Measurements from ENCODE around the gene CUL4A.

The CUL4A gene

DNA sequence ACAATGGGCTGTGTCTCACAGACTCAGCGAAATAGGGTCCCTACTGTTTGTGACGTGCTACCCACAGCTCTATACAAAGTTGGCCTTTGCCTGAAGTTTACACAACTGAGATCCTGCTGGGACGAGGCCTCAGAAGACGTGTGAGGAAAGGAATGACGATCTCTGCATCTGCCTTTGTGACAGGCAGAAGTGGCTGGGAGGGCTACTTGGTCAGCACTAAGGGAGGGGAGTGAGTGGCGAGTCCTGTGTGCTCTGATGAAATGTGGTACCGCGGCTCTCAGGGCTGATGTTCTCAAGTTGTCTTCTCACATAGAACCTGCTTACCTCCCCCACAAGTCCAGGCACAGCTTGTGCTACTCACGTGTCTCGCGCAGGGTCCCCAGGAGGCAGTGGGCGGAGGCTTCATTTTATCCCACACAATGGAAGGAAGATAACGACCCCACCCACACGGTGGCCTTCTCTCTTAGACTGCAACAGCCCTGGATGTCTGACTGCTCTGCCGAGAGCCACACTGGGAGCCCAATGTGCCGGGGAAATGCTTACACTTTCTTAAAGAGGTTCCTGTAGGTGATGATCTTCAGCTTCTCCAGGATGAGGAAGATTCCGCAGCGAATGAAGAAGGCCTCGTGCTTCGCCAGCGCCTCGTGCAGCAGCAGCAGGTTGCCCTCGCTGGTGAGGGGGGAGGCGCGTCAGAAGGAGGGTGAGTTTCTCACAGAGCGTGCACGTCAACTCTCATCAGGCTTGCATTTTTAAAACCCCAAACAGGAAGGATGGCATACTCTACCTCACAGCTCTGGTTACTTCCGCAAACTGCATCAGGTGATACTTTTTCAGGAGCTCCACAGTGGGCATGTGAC is 29.8 kb upstream of the CUL4A start:
- DNase-seq (ENCODE audit: low spot score), result no peak

DNA sequence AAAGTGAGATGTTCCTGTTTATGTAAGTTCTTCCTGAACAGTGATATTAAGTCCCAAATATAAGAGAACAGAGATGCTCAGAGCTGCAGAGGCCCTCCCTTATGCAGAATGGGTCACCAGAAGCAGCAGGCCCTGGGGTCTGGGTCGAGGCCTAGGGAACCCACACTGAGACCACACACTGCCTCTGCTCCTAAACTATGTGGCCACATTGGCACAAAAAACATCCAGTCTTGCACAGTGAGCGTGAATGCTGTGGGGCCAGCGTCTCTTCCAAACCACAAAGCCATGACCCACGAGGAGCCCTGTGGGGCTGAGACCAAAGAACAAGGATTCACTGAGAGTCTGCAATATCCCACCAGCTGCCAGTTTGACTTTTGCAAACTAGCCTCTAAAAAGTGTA is 27.4 kb upstream of the CUL4A start:
- no peak for DNase-seq (ENCODE audit: low spot score)

DNA sequence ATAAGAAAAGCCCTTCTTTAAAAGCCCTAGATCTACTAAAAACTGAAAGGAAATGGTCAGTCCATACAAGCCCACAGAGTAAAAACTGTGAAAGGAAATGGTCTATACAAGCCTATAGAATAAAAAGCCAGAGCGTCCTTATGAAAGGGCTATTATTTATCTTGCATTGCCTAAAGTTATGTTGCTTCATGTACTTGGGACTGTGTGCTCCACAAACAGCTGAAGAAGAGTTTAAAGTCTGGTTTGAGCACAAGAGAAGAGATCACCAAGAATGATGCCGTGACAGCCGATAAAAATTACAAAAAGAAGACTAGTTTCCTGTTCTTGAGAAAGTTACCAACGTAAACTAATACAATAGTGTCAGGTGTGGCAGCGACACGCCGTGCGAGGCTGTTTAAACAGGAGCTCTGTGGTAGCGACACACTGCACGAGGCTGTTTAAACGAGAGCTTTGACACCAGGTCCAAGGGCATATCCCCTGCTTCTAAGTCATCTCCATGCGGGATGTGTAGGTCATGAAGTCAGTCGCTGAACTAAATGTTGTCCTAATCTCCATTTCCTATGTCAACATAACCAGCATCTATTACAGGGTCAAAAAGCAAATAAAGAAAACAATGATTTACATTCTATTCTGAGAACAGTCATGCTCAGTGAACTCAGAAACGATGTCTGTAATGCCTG is 25.8 kb upstream of the CUL4A start:
- DNase-seq (ENCODE audit: low spot score), result no peak

DNA sequence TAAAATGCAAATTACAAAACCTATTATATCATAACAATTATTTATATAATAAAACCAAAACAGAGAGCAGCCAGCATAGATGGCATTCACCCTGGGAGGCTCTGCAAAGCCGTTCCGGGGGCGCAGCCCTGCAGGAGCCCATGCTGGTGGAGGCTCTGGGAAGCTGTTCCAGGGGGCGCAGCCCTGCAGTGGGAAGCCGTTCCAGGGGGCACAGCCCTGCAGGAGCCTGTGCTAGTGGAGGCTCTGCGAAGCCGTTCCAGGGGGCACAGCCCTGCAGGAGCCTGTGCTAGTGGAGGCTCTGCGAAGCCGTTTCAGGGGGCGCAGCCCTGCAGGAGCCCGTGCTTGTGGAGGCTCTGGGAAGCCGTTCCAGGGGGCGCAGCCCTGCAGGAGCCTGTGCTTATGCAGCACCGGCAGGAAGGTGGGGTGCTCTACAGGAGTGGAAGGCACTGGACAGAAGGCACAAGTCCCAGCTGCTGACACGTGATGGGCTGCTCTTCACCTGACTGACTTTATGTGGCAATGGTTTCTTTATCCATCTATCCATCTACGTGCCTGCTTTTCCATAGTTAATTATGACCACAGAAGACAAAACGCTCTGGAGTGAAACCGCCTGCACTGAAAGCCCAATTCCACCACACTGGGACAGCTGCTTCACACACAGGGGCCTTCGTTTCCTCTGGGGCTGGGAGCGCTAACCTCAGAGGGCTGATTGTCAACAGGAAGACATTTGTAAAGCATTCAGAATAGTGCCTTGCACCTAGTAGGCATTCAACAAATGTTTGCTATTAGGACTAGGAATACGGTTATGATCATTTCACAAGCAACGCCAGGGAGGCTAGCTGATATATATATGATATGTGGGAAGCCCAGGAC is 24.6 kb upstream of the CUL4A start:
- DNase-seq (ENCODE audit: low spot score), result peak; percentile 18

DNA sequence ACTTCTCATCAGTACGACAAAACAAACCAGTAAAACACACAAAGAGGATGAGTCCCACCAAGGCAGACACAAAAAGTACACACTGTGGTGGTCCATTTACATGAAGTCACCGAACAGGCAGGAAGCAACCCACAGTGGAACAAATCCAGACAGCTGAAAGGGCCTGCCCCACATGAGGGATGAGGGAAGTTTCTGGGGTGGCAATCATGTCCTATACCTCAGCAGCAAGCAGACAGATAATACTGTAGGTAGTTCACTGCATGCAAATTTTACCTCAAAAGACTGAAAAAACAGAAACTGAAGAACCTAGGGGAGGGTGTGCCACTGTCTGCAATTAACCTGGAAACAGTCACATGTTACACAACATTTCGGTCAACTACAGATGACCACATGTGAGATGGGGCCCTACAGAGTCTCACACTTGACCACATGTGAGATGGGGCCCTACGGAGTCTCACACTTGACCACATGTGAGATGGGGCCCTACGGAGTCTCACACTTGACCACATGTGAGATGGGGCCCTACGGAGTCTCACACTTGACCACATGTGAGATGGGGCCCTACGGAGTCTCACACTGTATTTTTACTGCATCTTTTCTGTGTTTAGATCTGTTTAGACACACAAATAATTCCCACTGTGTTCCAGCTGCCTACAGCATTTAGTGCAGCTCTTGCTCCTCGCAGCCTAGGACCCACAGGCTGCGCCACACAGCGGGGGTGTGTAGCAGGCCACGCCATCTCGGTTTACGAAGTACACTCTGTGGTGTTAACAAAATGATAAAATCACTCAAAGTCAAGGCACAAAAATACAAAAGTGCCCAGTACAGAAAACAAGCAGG is 23.1 kb upstream of the CUL4A start:
- no peak for DNase-seq (ENCODE audit: low spot score)

DNA sequence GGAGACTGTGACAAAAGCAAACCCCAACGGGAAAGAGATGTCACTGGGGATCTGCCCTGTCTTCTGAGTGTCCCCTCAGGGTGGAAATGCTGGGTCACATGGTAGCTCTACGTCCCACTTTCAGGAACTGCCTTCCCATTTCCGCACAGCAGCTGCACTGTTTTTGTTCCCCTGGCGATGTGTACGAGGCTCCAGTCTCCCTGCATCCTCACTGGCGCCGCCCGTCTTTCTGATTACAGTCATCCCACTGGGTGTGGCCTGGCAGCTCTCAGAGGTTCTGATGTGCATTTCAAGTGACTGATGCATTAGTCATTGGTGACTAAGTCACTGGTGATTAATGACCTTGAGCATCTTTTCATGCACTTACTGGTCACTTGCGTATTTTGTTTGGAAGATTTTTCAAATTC is 22.1 kb upstream of the CUL4A start:
- DNase-seq (ENCODE audit: low spot score), result peak; percentile 55

DNA sequence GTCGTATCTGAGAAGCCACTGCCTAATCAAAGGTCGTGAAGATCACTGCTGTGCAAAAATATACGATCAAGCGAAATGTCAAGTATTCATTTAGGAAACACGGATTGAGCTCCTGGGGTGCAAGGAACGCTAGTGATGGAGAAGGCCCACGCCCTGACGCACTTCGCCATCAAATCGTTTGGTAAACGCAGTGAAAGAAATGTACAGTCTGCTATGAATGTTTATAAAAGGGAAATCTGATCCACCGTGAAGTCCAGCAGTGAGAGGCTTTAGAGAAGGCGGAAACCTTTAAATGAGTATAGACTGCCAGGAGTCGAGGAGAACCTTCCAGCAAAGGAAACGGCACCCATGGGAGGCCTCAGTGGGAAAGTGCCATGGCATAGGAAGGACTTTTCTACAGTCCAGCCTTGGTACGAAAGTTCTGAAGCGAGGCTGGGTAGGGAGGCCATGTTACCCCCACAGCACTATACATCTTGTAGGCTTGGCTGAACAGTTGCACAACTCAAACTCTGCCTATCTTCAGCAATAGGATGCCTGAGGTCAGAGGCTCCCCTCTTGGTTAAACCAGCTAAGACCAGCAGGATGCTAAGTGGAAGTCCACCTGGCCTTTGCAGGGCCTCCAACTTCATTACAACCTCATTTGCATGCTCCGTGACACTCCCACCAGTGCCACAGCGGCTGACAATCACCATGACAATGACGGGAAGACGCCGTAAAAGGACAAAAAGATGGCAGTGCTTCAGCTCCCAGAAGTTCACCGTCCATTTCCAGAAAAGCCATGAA is 21.3 kb upstream of the CUL4A start:
- DNase-seq (ENCODE audit: low spot score), result no peak

DNA sequence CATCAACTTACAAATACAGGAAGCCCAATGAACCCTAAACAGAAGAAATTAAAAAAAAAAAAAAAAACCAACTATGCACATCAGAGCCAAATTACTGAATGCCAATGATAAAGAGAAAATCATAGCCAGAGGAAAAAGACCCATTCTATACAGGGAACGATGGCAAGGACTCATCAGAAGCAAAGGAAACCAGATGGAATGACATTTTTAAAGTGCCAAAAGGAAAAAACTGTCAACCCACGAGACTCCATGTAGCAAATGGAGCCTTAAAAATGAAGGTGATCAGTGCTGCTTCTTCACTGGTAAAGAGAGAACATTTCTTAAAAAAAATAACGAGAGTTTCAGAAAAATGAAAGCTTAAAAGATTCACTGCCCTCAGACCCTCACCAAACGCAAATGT is 19.2 kb upstream of the CUL4A start:
- DNase-seq (ENCODE audit: low spot score), result no peak

DNA sequence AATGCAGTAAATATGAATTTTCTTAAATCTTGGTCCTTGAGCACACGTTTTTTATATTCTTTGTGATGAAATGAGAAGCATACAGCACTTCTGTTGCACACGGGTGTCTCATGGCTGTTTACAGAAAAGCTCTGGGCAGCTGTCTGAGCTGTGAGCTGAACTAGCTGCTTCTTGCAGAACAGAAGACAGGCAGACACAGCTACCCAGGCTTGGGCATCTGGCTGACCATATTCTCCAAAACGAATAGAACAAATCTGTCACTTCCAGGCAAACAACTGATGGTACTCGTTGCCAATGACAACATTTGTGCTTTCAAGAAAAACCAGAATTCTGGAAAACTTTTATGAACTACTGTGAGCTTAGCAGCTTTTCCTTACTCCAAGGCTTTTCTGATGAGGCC is 17.1 kb upstream of the CUL4A start:
- no peak for DNase-seq (ENCODE audit: low spot score)

DNA sequence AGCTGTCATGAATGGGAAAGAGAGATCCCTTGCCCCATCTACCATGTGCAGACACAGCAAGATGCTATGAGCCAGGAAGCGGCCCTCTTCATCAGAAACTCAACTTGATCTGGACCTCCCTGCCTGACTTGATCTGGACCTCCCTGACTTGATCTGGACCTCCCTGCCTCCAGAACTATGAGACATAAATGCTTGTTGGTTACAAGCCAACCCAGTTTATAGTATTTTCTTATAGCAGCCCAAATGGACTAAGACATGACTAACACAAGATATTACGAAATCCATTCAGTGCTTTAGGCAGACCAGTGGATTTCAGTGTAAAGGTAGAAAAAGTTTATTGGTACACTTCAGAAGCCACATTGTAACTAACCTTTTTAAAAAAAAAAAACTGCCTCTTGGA is 16.5 kb upstream of the CUL4A start:
- no peak for DNase-seq (ENCODE audit: low spot score)

DNA sequence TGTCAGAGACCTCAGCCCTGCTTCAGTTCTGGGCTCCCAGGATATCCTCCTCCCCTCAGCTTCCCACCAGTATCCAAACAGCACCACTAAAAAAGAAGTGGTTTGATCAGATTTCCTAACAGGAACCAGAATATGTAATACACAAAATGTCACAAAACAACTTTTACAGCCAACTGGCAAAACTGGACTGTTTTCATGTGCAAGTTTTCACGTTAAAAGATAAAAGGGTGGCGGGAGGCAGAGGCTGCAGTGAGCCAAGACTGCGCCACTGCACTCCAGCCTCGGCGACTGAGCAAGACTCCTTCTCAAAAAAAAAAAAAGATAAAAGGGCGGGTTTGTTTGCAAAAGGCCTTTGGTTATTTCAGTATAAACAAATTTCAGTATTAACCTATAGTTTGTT is 14.1 kb upstream of the CUL4A start:
- no peak for DNase-seq (ENCODE audit: low spot score)

DNA sequence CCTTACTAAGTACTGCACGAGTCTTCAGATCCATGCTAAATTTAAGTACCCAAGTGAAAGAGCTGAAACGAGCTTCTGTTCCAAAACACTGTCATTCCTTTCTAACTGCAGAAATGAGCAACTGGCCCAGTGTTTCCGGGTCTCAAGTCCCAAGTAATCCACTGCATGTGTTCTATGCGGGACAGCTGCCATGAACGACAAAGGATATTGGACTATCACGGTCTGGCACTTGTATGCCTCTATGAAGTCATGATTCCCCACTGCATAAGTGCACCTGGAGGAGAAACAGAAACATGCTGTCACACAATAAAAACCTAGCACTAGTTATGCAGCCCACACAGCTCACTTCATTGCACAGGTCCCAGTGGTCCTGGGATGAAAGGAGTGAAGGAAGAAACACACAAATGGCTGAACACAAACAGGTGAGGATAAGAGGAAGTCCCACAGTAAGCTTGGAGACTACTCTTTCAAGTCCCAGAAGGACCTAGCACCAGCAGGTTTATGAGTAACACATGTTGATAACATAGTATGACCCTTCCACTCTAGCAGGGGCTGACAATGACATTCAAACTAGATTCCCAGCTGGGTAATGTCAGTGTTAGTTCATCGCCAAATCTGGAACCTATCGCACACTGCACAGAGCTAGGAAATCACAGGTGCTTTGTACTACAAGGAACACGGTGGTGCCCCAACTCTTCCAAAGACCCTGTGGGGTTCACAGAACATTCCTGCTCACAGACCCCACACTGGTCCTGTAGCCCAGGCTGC is 12.3 kb upstream of the CUL4A start:
- no peak for DNase-seq (ENCODE audit: low spot score)

DNA sequence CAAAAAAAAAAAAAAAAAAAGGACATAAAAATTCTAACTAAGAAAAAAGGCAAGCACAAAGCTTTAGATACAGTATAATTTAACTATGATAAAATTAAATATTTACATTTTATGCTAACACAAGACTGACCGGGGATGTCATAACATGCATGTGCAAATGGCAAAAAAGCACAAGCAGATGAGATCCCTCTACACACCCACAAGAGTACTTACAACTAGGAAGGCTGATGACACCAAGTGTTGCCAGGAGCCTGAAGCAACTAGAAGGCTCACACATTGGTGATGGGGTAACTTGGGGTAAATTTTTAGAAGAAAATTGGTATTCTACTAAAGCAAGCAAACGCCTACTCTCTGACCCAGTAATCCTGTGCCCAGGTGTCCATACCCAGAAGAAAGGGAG is 7.6 kb upstream of the CUL4A start:
- no peak for DNase-seq (ENCODE audit: low spot score)

DNA sequence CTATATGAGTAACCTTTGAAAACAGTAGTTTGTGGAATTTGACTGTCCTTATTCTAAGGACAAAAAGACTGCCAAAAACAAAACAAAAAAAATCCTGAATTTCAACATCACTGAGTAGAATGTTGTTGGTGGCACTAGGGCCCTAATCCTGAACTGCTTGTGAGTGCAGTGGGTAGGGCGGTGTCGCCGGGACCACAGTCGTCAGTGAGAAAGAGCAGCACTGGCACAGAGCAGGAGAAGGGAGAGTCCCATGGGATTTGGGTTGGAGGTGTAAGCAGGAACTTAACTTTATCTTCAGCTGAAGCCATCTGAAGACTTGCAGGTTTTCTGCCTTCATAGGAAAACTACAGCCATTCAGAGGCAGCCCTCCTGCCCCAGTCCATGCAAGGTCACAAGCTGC is 6.5 kb upstream of the CUL4A start:
- no peak for DNase-seq (ENCODE audit: low spot score)

DNA sequence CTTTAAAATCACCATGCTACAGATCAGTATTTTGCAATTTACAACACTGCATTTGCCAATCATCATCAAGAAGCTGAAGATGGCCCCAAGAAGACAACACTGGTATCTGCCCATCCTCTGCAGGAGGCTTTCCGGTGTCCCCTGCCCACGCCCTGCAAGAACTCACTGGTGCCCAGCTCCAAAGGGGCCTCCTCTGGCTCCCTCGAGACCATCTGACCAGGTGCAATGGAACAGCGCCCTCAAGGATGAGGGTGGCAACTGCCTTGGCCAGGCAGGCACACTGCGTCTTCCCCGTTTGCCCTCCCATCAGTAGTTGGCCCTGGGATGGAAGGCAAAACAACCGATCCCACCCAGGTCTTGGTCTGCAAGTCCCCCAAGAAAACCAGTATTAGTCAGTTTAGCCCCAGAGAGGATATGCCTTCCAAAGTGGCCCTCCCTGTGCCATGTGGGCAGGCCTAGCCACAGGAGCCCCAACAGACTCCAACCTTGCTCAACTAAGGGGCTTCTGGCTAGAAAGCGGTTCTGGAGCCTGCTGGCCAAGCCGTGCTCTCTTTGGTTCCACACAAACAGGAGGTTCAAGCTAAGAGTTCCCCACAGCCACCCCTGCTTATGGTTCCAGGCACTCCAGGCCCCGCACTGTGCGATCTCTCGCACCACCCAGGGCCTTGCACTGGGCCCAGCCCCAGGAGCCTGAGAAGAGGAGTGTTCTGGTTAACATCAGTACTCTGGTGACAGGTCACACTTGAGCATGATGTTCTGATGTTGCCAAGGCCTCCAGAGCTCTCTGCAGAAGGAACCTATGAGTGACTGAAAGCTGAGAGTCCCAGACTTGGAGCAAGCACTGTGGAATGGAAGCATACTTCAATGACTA is 5.7 kb upstream of the CUL4A start:
- DNase-seq (ENCODE audit: low spot score), result no peak

DNA sequence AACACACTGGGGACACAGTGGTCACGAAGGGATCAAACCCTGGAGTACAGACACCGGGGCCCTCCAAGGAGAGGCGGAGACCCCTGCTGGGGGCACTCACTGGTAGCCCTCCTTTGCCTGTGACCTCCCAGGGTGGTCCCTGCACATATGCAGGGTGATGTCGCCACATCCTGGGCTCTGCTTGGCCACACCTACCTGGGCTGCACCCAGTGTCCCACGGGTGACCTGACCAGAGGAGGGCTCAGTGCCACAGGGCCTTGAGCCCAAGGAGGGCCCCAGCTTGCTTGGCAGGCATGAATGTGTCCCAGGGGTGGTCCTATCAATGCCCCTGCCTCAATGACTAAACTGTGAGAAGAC is 5.1 kb upstream of the CUL4A start:
- DNase-seq (ENCODE audit: low spot score), result no peak

DNA sequence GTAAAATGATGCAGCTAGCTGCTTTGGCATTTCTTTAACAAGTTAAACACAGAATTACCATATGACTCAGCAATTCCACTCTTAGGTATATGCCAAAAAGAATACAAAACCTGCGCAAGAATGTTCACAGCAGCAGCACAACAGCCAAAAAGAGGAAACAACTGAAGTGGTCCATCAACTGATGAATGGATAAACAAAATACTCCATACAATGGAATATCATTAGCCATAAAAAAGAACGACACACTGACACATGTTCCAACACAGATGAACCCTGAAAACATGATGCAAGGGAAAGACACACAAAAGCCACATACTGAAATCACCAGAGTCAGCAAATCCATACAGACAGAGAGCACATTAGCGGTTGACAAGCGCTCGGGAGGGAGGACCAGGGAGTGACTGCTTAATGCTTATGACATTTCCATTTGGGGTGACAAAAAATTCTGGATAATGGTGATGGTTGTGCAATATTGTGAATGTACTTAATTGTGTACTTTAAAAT is 3.9 kb upstream of the CUL4A start:
- DNase-seq (ENCODE audit: low spot score), result peak; percentile 35

DNA sequence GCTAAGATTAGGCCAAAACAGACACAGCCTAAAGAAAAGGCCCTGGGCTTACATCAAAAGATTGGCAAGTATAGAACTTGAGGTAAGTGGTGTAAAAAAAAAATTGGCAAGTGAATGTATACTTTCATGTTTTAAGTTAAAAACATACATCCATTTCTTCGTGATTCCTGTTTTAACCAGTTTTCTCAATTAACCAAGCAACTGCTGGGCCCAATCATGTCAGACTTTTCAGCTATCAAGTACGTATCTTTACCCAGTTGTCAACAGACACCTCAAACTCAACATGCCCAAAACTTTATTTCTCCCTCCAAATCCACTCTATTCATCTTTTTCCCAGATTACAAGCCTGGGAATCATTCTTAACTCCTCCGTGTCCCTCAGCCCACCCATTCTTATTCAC is 2.0 kb upstream of the CUL4A start:
- DNase-seq (ENCODE audit: low spot score), result no peak

DNA sequence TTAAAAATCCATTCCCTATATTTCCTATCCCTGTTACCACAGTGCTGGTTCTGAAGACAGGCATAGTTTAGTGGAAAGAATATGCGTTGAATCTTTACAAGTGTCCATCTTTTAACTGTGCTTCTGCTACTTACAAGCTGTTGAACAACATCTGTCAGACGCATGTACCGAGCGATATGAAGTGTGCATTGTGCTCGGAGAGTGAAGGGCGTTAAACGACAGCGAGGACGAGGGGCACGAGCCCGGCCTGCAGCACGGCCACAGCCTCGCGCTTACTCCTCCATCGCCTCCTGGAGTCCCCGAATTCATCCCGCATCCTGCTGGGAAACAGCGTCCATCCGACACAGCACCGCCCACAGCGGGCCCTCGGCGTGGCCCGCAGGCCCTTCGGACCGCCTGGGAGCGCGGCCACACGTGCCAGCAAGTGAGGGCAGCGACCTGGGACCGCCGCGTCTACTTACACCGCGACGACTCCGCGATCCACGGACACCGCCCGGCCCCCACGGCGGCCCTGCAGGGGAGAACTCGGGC is 1.5 kb upstream of the CUL4A start:
- peak; percentile 17 for DNase-seq (ENCODE audit: low spot score)

Measured in activated CD4-positive, alpha-beta T cell treated with anti-CD3 and anti-CD28 coated beads, Interleukin-2, Interleukin-4, amounts not matched to agents 100 ng/mL and 50 ng/mL, durations not matched to agents 16 hours and 8 hours (primary cell).